GM12891 (cell line): ENCODE results near the gene ZNG1F.
"Not testable (repeated sequence)": the region's sequence is repeated elsewhere in the genome, so short reads cannot be mapped to it uniquely, and the experiment has no call there.

Experiments
- PAX5 ChIP-seq: IDR thresholded peaks from 2 replicates; pipeline ENCODE4 v1.6.1; 2011; ENCODE audit warnings: low read length, moderate library complexity, mild to moderate bottlenecking; ENCODE audit not compliant: insufficient read depth, severe bottlenecking
- POLR2A ChIP-seq: IDR thresholded peaks from 2 replicates; pipeline ENCODE4 v1.6.1; 2011; ENCODE audit warnings: low read depth, low read length, control low read depth
- POLR2AphosphoS5 ChIP-seq: IDR thresholded peaks from 2 replicates; pipeline ENCODE4 v1.6.1; 2011; ENCODE audit warnings: low read depth, low read length, control low read depth
- POU2F2 ChIP-seq: IDR thresholded peaks from 2 replicates; pipeline ENCODE4 v1.6.1; 2011; ENCODE audit warnings: low read depth, mild to moderate bottlenecking, control low read depth, low read length, moderate library complexity
- SPI1 ChIP-seq: IDR thresholded peaks from 2 replicates; pipeline ENCODE4 v1.6.1; 2011; ENCODE audit warnings: low read depth, low read length, control low read depth
- TAF1 ChIP-seq: IDR thresholded peaks from 2 replicates; pipeline ENCODE4 v1.6.1; 2011; ENCODE audit warnings: low read depth, low read length, control low read depth

GRCh38 chr9:41119311-41119710, 69.8 kb downstream of the ZNG1F start:
- not testable (repeated sequence) for TF ChIP-seq POLR2A, TAF1, POLR2AphosphoS5, SPI1, PAX5, POU2F2
